ENCODE measurements around the gene SUSD6. TPM values are rescaled to one million over a fixed set of nuclear protein-coding genes. Genes with fewer than 3 reads are reported as not detected.

The SUSD6 gene
- total RNA-seq, 1 donor from 2014 or later, result 13.7 TPM

GRCh38 chr14:69704319-69704718 is 92.9 kb downstream of the SUSD6 start:
- Mint-ChIP-seq H3K27ac (ENCODE audit: unreplicated experiment) (no peak overlapping the region), H3K9me3 (no peaks in the 10 kb centered on the region), H3K36me3 (ENCODE audit: low read depth) (no peaks in the 10 kb centered on the region), H3K4me1 (peaks cover 41% of the 10 kb centered on the region), H3K27me3 (ENCODE audit: low read depth) (no peaks in the 10 kb centered on the region), H3K4me3 (no peak overlapping the region)
- no peak for TF ChIP-seq CTCF (conservative IDR thresholded peaks at IDR 0.05)
- no peak for DNase-seq (ENCODE audit: low read depth, low spot score)

GRCh38 chr14:69705706-69706105 is 94.3 kb downstream of the SUSD6 start:
- Mint-ChIP-seq H3K36me3 (ENCODE audit: low read depth) (no peaks in the 10 kb centered on the region), H3K4me3 (no peak overlapping the region), H3K27ac (ENCODE audit: unreplicated experiment) (no peak overlapping the region), H3K4me1 (peaks cover 45% of the 10 kb centered on the region), H3K9me3 (no peaks in the 10 kb centered on the region), H3K27me3 (ENCODE audit: low read depth) (no peaks in the 10 kb centered on the region)
- no peak for DNase-seq (ENCODE audit: low read depth, low spot score)
- TF ChIP-seq CTCF (conservative IDR thresholded peaks at IDR 0.05), result no peak

- peaks cover 42% of the 10 kb centered on the region for H3K4me1 Mint-ChIP-seq
- H3K9me3 Mint-ChIP-seq, result no peaks in the 10 kb centered on the region
- no peak for TF ChIP-seq CTCF (conservative IDR thresholded peaks at IDR 0.05)
- no peak overlapping the region for H3K4me3 Mint-ChIP-seq
- no peaks in the 10 kb centered on the region for H3K36me3 Mint-ChIP-seq (ENCODE audit: low read depth)
- no peak for DNase-seq (ENCODE audit: low read depth, low spot score)
- H3K27me3 Mint-ChIP-seq (ENCODE audit: low read depth), result no peaks in the 10 kb centered on the region
- peak overlapping the region; percentile 12 for H3K27ac Mint-ChIP-seq (ENCODE audit: unreplicated experiment)
Measured at GRCh38 chr14:69708049-69708448, 96.7 kb downstream of the SUSD6 start.

- peak; percentile 47 for TF ChIP-seq CTCF (conservative IDR thresholded peaks at IDR 0.05)
- Mint-ChIP-seq H3K36me3 (ENCODE audit: low read depth) (no peaks in the 10 kb centered on the region), H3K4me1 (peaks cover 42% of the 10 kb centered on the region), H3K4me3 (no peak overlapping the region), H3K9me3 (no peaks in the 10 kb centered on the region), H3K27ac (ENCODE audit: unreplicated experiment) (peak overlapping the region; percentile 83), H3K27me3 (ENCODE audit: low read depth) (no peaks in the 10 kb centered on the region)
- DNase-seq (ENCODE audit: low read depth, low spot score), result peak; percentile 51
Measured at GRCh38 chr14:69708586-69709560, 97.5 kb downstream of the SUSD6 start.

GRCh38 chr14:69710378-69710777 is 99.0 kb downstream of the SUSD6 start:
- H3K9me3 Mint-ChIP-seq, result no peaks in the 10 kb centered on the region
- no peak for DNase-seq (ENCODE audit: low read depth, low spot score)
- no peak for TF ChIP-seq CTCF (conservative IDR thresholded peaks at IDR 0.05)
- H3K4me1 Mint-ChIP-seq, result peaks cover 45% of the 10 kb centered on the region
- no peaks in the 10 kb centered on the region for H3K36me3 Mint-ChIP-seq (ENCODE audit: low read depth)
- peak overlapping the region; percentile 22 for H3K27ac Mint-ChIP-seq (ENCODE audit: unreplicated experiment)
- no peak overlapping the region for H3K4me3 Mint-ChIP-seq
- H3K27me3 Mint-ChIP-seq (ENCODE audit: low read depth), result no peaks in the 10 kb centered on the region

Measured in neural crest cell (in vitro differentiated cells).